Effector CD4-positive, alpha-beta T cell (primary cell): Measurements from ENCODE around the gene SPRY4.
"Not testable (repeated sequence)": the region's sequence is repeated elsewhere in the genome, so short reads cannot be mapped to it uniquely, and the experiment has no call there.

Experiments used
- DNase-seq: peaks from one replicate; pipeline ENCODE4 v3.0.0-alpha.2; 2020
- total RNA-seq: gene quantifications from one replicate; lab custom pipeline; 2026; lab: John Stamatoyannopoulos, UW

The SPRY4 gene
- 0.56 reads per million for total RNA-seq

GRCh38 chr5:142324871-142325724, at the start of gene SPRY4:
SPRY4 (minus strand) TSS chr5:142325021; CDS start chr5:142315108, 9,913 bp downstream.
- DNase-seq: peak; percentile 56

GRCh38 chr5:142368529-142368928, 43.7 kb upstream of the SPRY4 start:
- DNase-seq: no peak

GRCh38 chr5:142366007-142366406, 41.2 kb upstream of the SPRY4 start:
- DNase-seq: no peak

- DNase-seq: no peak
These were observed 39.7 kb upstream of the SPRY4 start for GRCh38 chr5:142364251-142365145.

- no peak for DNase-seq
These were observed 38.8 kb upstream of the SPRY4 start for GRCh38 chr5:142363619-142363963.

GRCh38 chr5:142362193-142362592, 37.4 kb upstream of the SPRY4 start:
- DNase-seq: not testable (repeated sequence)

- no peak for DNase-seq
These were observed 35.8 kb upstream of the SPRY4 start for GRCh38 chr5:142360607-142361120.

GRCh38 chr5:142360051-142360498, 35.3 kb upstream of the SPRY4 start:
- DNase-seq: no peak

- DNase-seq: no peak
These were observed 33.8 kb upstream of the SPRY4 start for GRCh38 chr5:142358648-142359047.

GRCh38 chr5:142358121-142358520, 33.3 kb upstream of the SPRY4 start:
- no peak for DNase-seq

GRCh38 chr5:142357469-142358090, 32.8 kb upstream of the SPRY4 start:
- no peak for DNase-seq

GRCh38 chr5:142356716-142357468, 32.1 kb upstream of the SPRY4 start:
- DNase-seq: peak; percentile 74

GRCh38 chr5:142356349-142356715, 31.5 kb upstream of the SPRY4 start:
- no peak for DNase-seq

- DNase-seq: no peak
These were observed 28.3 kb upstream of the SPRY4 start for GRCh38 chr5:142353071-142353472.

- no peak for DNase-seq
These were observed 25.2 kb upstream of the SPRY4 start for GRCh38 chr5:142350021-142350420.

GRCh38 chr5:142346706-142347105, 21.9 kb upstream of the SPRY4 start:
- no peak for DNase-seq

- not testable (repeated sequence) for DNase-seq
These were observed 20.1 kb upstream of the SPRY4 start for GRCh38 chr5:142344915-142345314.

- DNase-seq: no peak
These were observed 18.7 kb upstream of the SPRY4 start for GRCh38 chr5:142343531-142343930.

GRCh38 chr5:142342128-142342981, 17.5 kb upstream of the SPRY4 start:
- DNase-seq: no peak

GRCh38 chr5:142339781-142340180, 15.0 kb upstream of the SPRY4 start:
- DNase-seq: no peak

- no peak for DNase-seq
These were observed 9.7 kb upstream of the SPRY4 start for GRCh38 chr5:142334538-142334937.
